NB4 (cell line): ENCODE measurements around the gene ACACA.

ENCODE experiments used
- DNase-seq: peaks from one replicate; pipeline ENCODE4 v3.0.0; 2010; ENCODE audit warnings: low read depth
- H3K4me3 ChIP-seq: one replicate; pipeline ENCODE4 v1.5.1; 2011; ENCODE audit warnings: mild to moderate bottlenecking, low read depth, low read length, moderate library complexity
- CTCF ChIP-seq: IDR thresholded peaks from one replicate; pipeline ENCODE4 v1.5.1; 2012; ENCODE audit warnings: low read depth, low read length
- MAX ChIP-seq: IDR thresholded peaks from 2 replicates; pipeline ENCODE4 v1.6.1; 2011; ENCODE audit warnings: low read depth, low read length
- MYC ChIP-seq: IDR thresholded peaks from 2 replicates; pipeline ENCODE4 v1.6.1; 2011; ENCODE audit warnings: low read depth, low read length
- POLR2A ChIP-seq: IDR thresholded peaks from 2 replicates; pipeline ENCODE4 v1.6.1; 2011; ENCODE audit warnings: mild to moderate bottlenecking; ENCODE audit not compliant: insufficient read length; ENCODE audit errors: extremely low read depth

The ACACA gene

GRCh38 chr17:37382056-37382455 is 24.6 kb downstream of the ACACA start:
- TF ChIP-seq MYC = no peak
- no peak for TF ChIP-seq MAX
- no peak for TF ChIP-seq POLR2A
- TF ChIP-seq CTCF = no peak
- no peak overlapping the region for H3K4me3 ChIP-seq
- DNase-seq = no peak

DNA sequence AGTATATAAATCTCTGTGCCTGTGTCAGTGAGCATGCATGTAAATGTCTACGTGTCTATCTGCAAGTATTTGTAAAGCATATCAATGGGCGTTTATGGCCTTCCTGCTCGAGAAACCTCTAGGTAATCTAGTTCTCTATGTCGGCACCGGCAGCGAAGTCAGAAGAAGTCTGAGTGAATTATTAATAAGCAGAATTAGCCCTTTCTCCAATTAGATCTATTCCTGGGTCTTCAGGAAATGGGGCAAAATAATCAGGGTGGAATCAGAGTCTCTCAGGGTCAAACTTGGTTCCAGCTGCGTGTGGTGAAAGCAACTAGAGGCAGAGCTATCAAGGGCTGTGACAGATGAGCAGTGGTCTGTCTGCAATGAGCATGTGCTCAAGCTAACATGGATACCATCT is 30.9 kb downstream of the ACACA start, which contains the start of gene C17orf78:
Gene C17orf78 (plus strand): TSS at position 280 of the 400 bp plus-strand sequence. CDS start 108 bp downstream, at position 388.
- no peak for DNase-seq
- TF ChIP-seq CTCF (no peak), MAX (no peak), MYC (no peak), POLR2A (no peak)
- H3K4me3 ChIP-seq = no peak within 1 kb of the TSS

DNA sequence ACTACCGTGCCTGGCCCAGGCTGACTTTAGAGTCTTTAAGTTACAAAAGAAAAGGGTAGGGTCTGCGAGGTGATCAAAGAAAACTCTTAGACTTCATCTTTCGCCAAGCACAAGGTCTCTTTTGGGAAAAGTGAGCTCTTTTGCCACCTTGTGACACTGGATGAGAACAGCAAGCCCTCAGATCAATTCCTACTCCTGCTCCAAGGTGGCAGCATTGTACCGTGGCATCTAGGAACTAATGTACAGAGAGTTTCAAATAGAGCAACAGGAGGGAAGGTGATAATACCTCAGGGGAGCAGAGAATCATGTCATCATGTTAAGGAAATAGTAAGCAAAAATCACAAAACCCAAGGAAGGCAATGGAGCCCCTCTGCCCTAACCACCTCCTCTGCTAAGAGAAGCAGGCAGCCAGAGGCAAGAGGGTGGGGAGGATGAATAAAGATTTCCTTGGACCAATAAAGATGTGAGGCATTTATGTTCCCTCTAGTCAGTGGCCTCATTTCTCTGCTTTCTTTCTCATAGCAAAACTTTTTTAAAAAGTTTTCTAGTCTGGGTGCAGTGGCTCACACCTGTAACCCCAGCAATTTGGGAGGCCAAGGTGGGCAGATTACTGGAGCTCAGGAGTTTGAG is 33.0 kb downstream of the ACACA start:
- H3K4me3 ChIP-seq = no peak overlapping the region
- peak; percentile 90 for DNase-seq
- TF ChIP-seq MAX = peak; percentile 80
- peak; percentile 100 for TF ChIP-seq CTCF
- no peak for TF ChIP-seq POLR2A
- peak; percentile 77 for TF ChIP-seq MYC

DNA sequence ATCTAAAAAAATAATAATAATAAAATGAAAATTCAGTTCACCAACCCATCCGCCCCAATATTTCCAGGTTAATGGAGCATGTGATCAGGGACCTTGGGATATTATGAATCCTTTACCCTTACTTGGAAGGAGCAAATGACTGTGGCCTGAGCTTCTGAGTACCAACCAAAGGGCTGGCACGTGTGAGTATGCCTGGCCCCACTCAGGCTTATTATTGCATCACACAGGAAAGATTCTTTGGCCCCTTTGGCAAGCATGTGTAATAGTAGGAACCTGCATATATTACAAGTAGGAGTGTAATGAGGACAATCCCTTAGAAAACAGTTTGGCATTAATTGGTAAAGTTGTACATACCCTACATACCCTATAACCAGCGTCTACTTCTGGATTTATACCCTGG is 38.1 kb downstream of the ACACA start:
- peak; percentile 74 for DNase-seq
- TF ChIP-seq MYC (peak; percentile 72), MAX (peak; percentile 86), CTCF (no peak), POLR2A (no peak)
- H3K4me3 ChIP-seq = no peak overlapping the region

DNA sequence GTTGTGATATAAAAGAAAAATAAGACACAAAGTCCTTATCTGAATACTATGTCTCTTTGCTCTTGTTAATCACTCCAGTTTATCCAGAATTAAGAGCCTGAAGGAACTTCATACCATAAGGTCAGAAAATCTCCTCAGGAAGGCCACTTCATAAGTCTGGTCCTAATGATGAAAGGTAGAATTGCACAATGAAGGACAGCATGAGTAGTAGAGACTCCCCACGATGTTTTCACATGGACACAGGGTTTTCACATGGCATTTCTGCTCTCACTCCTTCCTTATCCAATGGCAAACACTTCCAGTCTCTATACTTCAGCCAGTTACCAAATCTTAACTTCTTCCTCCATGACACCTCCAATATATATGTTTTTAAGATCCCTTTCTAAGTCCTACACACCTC is 41.0 kb downstream of the ACACA start:
- no peak for TF ChIP-seq MAX
- DNase-seq = no peak
- H3K4me3 ChIP-seq = no peak overlapping the region

GRCh38 chr17:37361543-37361942 is 45.1 kb downstream of the ACACA start:
- peak; percentile 26 for DNase-seq
- H3K4me3 ChIP-seq = no peak overlapping the region
- TF ChIP-seq CTCF = no peak
- TF ChIP-seq MAX = no peak
- TF ChIP-seq MYC = no peak
- TF ChIP-seq POLR2A = no peak
